NT2/D1 (cell line): ENCODE measurements around the gene EDA.

Experiments
- DNase-seq: peaks from one replicate; pipeline ENCODE4 v3.0.0-alpha.2; 2011; ENCODE audit warnings: low read depth, low spot score
- H3K27me3 ChIP-seq: 2 replicates; pipeline ENCODE4 v1.6.0; 2011; ENCODE audit warnings: mild to moderate bottlenecking; ENCODE audit not compliant: insufficient read length, insufficient read depth
- H3K36me3 ChIP-seq: 2 replicates; pipeline ENCODE4 v1.6.1; 2011; ENCODE audit warnings: mild to moderate bottlenecking, low read length, mixed read lengths; ENCODE audit not compliant: insufficient read depth, insufficient read length
- H3K4me1 ChIP-seq: 2 replicates; pipeline ENCODE4 v1.5.1; 2011; ENCODE audit not compliant: insufficient read depth, insufficient read length
- H3K4me3 ChIP-seq: 2 replicates; pipeline ENCODE4 v1.5.1; 2011; ENCODE audit warnings: low read depth; ENCODE audit not compliant: insufficient read length
- H3K9ac ChIP-seq: 2 replicates; pipeline ENCODE4 v1.6.0; 2011; ENCODE audit warnings: low read depth; ENCODE audit not compliant: insufficient read length
- H3K9me3 ChIP-seq: 2 replicates; pipeline ENCODE4 v1.5.1; 2011; ENCODE audit warnings: mild to moderate bottlenecking, low read length; ENCODE audit not compliant: insufficient read depth
- SUZ12 ChIP-seq: IDR thresholded peaks from 2 replicates; pipeline ENCODE4 v1.6.1; 2011; ENCODE audit not compliant: insufficient read length, insufficient read depth; ENCODE audit errors: extremely low read depth
- YY1 ChIP-seq: IDR thresholded peaks from 2 replicates; pipeline ENCODE4 v1.6.1; 2011; ENCODE audit not compliant: insufficient read length, insufficient read depth
- ZNF274 ChIP-seq: IDR thresholded peaks from 2 replicates; pipeline ENCODE4 v1.6.1; 2011; ENCODE audit warnings: mild to moderate bottlenecking, low read depth, low read length

The EDA gene

DNA sequence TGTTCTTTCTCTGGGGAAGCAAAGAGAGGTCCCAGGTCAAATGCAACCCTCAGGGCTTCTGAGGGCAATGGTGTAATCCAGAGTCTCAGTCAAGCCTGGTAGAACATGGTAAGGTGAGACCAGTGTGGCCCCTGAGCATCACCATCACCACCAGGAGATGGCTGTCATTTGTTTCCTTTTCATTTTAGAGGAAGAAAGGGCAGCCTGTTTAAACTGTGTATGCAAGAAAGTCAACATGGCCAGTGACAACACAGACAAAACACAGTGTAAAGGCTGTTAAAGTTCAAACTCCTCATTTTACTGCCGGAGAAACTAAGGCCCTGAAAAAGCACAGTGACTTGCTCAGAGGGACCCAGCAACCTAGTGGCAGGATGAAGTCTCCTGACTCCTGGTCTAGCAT, 2.0 kb upstream of the EDA start:
- no peak for DNase-seq
- Histone ChIP-seq H3K4me3 (no peak overlapping the region), H3K9ac (no peak overlapping the region), H3K4me1 (no peaks in the 10 kb centered on the region), H3K27me3 (peaks cover 20% of the 10 kb centered on the region), H3K36me3 (no peaks in the 10 kb centered on the region), H3K9me3 (no peaks in the 10 kb centered on the region)
- TF ChIP-seq SUZ12 (no peak), YY1 (no peak), ZNF274 (no peak)

DNA sequence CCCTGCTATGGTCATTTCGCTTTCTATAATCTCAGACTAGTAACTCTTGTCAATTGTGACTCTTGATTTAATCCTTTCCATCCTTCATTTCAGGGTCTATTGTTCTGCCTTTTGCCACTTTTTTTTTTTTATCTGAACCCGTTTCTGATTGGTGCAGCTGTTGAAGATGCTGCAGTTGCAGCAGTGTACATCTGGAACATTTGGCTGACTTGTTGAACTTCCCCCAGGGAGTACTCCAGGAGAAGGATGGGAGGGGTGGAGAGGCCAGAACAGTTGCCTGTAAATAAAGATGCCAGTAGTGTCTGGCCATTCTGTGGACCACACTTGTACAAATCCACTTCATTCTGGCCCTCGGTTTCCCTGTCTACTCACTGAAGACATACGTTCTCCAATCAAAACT, 1.0 kb upstream of the EDA start:
- H3K27me3 ChIP-seq = peaks cover 20% of the 10 kb centered on the region
- H3K9ac ChIP-seq = no peak overlapping the region
- H3K9me3 ChIP-seq = no peaks in the 10 kb centered on the region
- TF ChIP-seq YY1 (no peak), ZNF274 (no peak), SUZ12 (no peak)
- no peak overlapping the region for H3K4me3 ChIP-seq
- no peaks in the 10 kb centered on the region for H3K36me3 ChIP-seq
- DNase-seq = no peak
- no peaks in the 10 kb centered on the region for H3K4me1 ChIP-seq

DNA sequence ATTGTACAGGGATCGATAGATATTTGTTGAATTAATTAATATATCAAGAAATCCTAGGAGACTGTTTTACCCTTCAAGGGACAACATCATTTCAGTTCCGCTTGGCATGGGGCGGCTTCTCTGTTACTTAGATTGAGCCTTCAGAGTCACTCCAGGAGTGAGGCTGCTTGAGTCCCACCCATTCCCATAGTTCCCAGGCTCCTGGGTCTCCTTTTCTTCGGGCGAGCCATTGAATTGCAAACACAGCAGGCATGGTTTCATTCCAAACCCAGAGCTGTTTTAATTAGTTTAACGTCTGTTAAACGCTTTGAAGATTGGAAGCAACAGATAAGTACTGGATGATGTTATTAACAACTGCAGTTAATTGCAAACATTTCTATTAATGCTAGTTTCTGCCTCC, 571 bp upstream of the EDA start:
- H3K9ac ChIP-seq = peak overlapping the region; percentile 24
- H3K4me1 ChIP-seq = no peaks in the 10 kb centered on the region
- no peaks in the 10 kb centered on the region for H3K36me3 ChIP-seq
- no peaks in the 10 kb centered on the region for H3K9me3 ChIP-seq
- peaks cover 20% of the 10 kb centered on the region for H3K27me3 ChIP-seq
- DNase-seq = peak; percentile 56
- H3K4me3 ChIP-seq = peak overlapping the region; percentile 29
- TF ChIP-seq YY1 (no peak), SUZ12 (no peak), ZNF274 (no peak)

DNA sequence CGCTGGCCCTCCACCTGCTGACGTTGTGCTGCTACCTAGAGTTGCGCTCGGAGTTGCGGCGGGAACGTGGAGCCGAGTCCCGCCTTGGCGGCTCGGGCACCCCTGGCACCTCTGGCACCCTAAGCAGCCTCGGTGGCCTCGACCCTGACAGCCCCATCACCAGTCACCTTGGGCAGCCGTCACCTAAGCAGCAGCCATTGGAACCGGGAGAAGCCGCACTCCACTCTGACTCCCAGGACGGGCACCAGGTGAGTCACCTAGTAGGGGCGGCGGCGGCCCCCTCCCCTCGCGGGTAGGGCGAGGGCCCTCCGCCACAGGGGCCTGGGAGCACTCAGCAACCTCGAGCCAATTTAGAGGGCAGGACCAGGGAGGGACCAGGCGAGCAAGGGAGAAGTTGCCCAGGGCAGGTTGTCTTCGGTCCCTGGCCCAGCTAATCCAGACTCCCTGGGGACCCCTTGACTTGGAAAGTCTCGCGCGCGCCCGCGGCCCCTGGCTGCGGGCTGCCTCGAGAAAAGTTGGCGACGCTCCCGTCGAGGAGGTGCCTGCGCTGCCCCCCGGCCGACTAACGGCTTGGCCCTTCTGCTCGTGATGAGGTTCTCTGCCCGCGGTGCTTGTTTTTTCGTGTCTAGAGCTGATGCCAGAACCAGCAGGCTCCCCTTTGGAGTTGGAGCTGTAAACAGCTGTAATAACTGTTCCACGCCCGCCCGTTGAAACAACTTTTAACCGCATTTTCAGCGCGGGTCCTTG, 717 bp downstream of the EDA start:
- Histone ChIP-seq H3K4me1 (no peaks in the 10 kb centered on the region), H3K36me3 (no peaks in the 10 kb centered on the region), H3K27me3 (peaks cover 20% of the 10 kb centered on the region), H3K9me3 (no peaks in the 10 kb centered on the region), H3K9ac (peak overlapping the region; percentile 76), H3K4me3 (peak overlapping the region; percentile 65)
- TF ChIP-seq YY1 (no peak), SUZ12 (no peak), ZNF274 (no peak)
- no peak for DNase-seq

DNA sequence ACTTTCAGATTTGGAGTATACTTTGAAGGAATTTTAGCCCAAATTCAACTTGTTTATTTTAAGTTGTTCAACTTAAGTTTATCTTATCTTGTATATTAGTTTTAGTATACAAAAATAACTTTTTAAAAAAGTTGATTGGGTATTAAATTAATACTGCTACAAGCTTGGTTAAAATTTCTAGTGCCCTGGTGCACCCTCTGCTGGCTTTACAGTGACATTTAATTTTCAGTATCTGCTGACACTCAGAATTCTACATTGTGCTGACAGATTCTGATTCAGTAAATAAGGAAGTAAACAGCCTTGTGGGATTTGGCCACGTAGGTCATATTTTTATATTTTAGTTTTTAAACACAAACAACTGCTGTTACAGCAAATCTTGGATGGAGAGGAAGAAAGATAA, 2.9 kb downstream of the EDA start:
- H3K4me1 ChIP-seq = no peaks in the 10 kb centered on the region
- no peaks in the 10 kb centered on the region for H3K36me3 ChIP-seq
- peaks cover 9% of the 10 kb centered on the region for H3K9me3 ChIP-seq
- H3K27me3 ChIP-seq = peaks cover 20% of the 10 kb centered on the region
- no peak for TF ChIP-seq ZNF274
- no peak for TF ChIP-seq SUZ12
- no peak for TF ChIP-seq YY1
- H3K4me3 ChIP-seq = no peak overlapping the region
- no peak for DNase-seq
- no peak overlapping the region for H3K9ac ChIP-seq

DNA sequence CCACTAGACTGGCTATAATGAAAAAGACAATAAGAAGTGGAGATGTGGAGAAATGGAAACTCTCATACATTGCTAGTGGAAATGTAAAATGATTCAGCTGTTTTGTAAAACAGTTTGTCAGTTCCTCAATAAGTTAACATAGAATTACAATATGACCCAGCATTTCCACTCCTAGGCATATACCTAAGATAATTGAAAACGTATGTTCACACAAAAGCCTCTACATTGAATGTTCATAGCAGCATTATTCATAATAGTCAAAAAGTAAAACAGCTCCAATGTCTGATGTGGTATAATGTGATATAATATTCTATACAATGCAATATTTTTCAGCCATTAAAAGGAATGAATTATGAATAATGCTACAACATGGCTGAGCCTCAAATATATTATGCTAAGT, 10.2 kb downstream of the EDA start:
- TF ChIP-seq SUZ12 (no peak), ZNF274 (no peak), YY1 (no peak)
- H3K36me3 ChIP-seq = no peaks in the 10 kb centered on the region
- H3K9me3 ChIP-seq = peaks cover 15% of the 10 kb centered on the region
- DNase-seq = no peak
- H3K27me3 ChIP-seq = no peaks in the 10 kb centered on the region
- no peak overlapping the region for H3K9ac ChIP-seq
- no peak overlapping the region for H3K4me3 ChIP-seq
- H3K4me1 ChIP-seq = no peaks in the 10 kb centered on the region

DNA sequence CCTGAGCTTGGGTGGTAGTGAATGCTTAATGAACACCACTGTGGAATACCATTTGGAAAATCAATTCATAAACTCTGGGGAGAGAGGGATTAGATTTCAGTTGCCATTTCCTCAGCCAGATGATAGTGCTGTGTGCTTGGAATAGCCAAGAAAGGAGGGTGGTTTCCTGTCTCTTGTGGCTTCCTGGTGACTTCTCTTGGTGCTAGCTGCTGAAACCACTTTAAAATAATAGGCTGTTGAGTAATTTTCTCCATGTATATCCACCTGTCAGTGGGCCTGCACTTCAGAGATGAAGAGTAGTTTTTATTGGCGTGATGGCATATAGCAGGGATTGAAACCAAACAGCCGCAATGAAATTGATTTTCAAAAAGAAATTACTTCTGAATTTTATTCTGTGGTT, 11.8 kb downstream of the EDA start:
- TF ChIP-seq ZNF274 = no peak
- TF ChIP-seq YY1 = no peak
- TF ChIP-seq SUZ12 = no peak
- Histone ChIP-seq H3K9me3 (peaks cover 15% of the 10 kb centered on the region), H3K9ac (no peak overlapping the region), H3K4me3 (no peak overlapping the region), H3K27me3 (no peaks in the 10 kb centered on the region), H3K36me3 (no peaks in the 10 kb centered on the region), H3K4me1 (no peaks in the 10 kb centered on the region)
- DNase-seq = no peak
